GM10248 (cell line): ENCODE results near the gene DNAJB1.
"Not testable (repeated sequence)": the region's sequence is repeated elsewhere in the genome, so short reads cannot be mapped to it uniquely, and the experiment has no call there.

Experiments
- CTCF ChIA-PET: fragments of 300-600 bp; sonication (Branson Sonifier 250); formaldehyde crosslinking; extraction: SDS; loops from one replicate; lab custom pipeline; 2021; ENCODE audit warnings: antibody characterized with exemption; lab: Yijun Ruan, JAX
- POLR2A ChIA-PET: fragments of 350-650 bp; sonication (Branson Sonifier 250); formaldehyde crosslinking; extraction: SDS; loops from one replicate; lab custom pipeline; 2020; ENCODE audit warnings: antibody characterized with exemption; lab: Yijun Ruan, JAX
- DNase-seq: peaks from one replicate; pipeline ENCODE4 v3.0.0; 2012; ENCODE audit errors: extremely low spot score
- CTCF ChIP-seq: IDR thresholded peaks from 2 replicates; pipeline ENCODE4 v1.5.1; 2012; ENCODE audit warnings: mild to moderate bottlenecking, low read depth; ENCODE audit errors: extremely low read depth, missing control alignments, control extremely low read depth

DNAJB1 gene

GRCh38 chr19:14553939-14554243 lies 35.7 kb upstream of the DNAJB1 start:
- DNase-seq, result no peak
- no peak for TF ChIP-seq CTCF
- ChIA-PET POLR2A (no interaction called here), CTCF (interaction anchor here (1.0 to 6.5 kb wide), 4 partner anchors 14 to 133 kb away, joined by 3 to 73 read pairs (median 30); partner anchors contain the start of genes NDUFB7 and ZNF333)

- no peak for DNase-seq
- POLR2A ChIA-PET, result no interaction called here
These were observed 35.1 kb upstream of the DNAJB1 start for GRCh38 chr19:14553042-14553938.

GRCh38 chr19:14552006-14552360 lies 33.8 kb upstream of the DNAJB1 start:
- POLR2A ChIA-PET, DNase-seq: not testable (repeated sequence)
- CTCF ChIA-PET, result interaction anchor here (1.0 to 2.5 kb wide), 4 partner anchors 9 to 34 kb away, joined by 3 to 12 read pairs (median 6); partner anchors contain the start of gene DNAJB1

More at GRCh38 chr19:14553042-14553938, 35.1 kb upstream of the DNAJB1 start:
- no peak for TF ChIP-seq CTCF
- CTCF ChIA-PET, result interaction anchor here (1.0 to 6.5 kb wide), 4 partner anchors 13 to 134 kb away, joined by 3 to 73 read pairs (median 30); partner anchors contain the start of genes NDUFB7 and ZNF333

- POLR2A ChIA-PET, result not testable (repeated sequence)
- CTCF ChIA-PET, result interaction anchor here (1.0 to 2.5 kb wide), 7 partner anchors 8 to 134 kb away, joined by 3 to 12 read pairs (median 6); partner anchors contain the start of genes DNAJB1 and NDUFB7
- peak; percentile 33 for TF ChIP-seq CTCF
- DNase-seq, result peak; percentile 67
These were observed 33.2 kb upstream of the DNAJB1 start for GRCh38 chr19:14551134-14552005.

GRCh38 chr19:14550201-14550754 lies 32.1 kb upstream of the DNAJB1 start:
- no peak for DNase-seq
- ChIA-PET CTCF (interaction anchor here (0.9 to 2.5 kb wide), 9 partner anchors 13 to 140 kb away, joined by 3 to 12 read pairs (median 5); partner anchors contain the start of genes DNAJB1 and NDUFB7), POLR2A (interaction anchor here (1.3 kb wide), 1 partner anchor 32 kb away, joined by 5 read pairs; the partner anchor contains the start of gene DNAJB1)
- no peak for TF ChIP-seq CTCF

- ChIA-PET POLR2A (interaction anchor here (0.7 kb wide), 1 partner anchor 227 kb away, joined by 3 read pairs; no protein-coding TSS in a partner anchor), CTCF (interaction anchor here (4.1 kb wide), 1 partner anchor 11 kb away, joined by 35 read pairs; no protein-coding TSS in a partner anchor)
- no peak for TF ChIP-seq CTCF
- DNase-seq, result no peak
These were observed 27.5 kb upstream of the DNAJB1 start for GRCh38 chr19:14545716-14546082.
